T-cell (primary cell): ENCODE measurements around the gene ESPN. TPM values are rescaled to one million over a fixed set of nuclear protein-coding genes. Genes with fewer than 3 reads are reported as not detected.
A peak's percentile ranks its signal among the peaks of the same experiment; 100 is the strongest.

Source experiments
- ATAC-seq, 4 experiments: fragments of 200-7000 bp in 3 of 4; fragments of 150-1000 bp in 1 of 4; cut with Tn5 transposase; replicated peaks in 1 of 4; 1 replicate in 3 of 4; 2 replicates in 1 of 4; pipeline ENCODE4 v1.10.0; 2021; ENCODE audit warnings: moderate library complexity in 3 of 4, mild to moderate bottlenecking in 2 of 4, moderate number of reproducible peaks in 1 of 4
- CTCF ChIA-PET, 2 donors: fragments of 300-600 bp; sonication (Branson Sonifier 250); formaldehyde crosslinking; loops; one replicate each; lab custom pipeline; 2022; ENCODE audit warnings: antibody characterized with exemption in 2 of 2; lab: Charles Lee
- POLR2A ChIA-PET, 2 donors: fragments of 300-600 bp; sonication (Branson Sonifier 250); formaldehyde crosslinking; loops; one replicate each; lab custom pipeline; 2022; ENCODE audit warnings: antibody characterized with exemption in 2 of 2; lab: Charles Lee
- DNase-seq, 35 experiments: peaks; one replicate each; pipeline versions ENCODE4 v3.0.0 to v3.0.0-alpha.2; 2013 to 2023
- H3K27ac ChIP-seq: one replicate; pipeline ENCODE4 v1.5.1; 2013; ENCODE audit warnings: low read length
- H3K27me3 ChIP-seq, 2 experiments: replicated peaks in 1 of 2; 1 replicate in 1 of 2; 2 replicates in 1 of 2; pipeline versions ENCODE4 v1.6.1 to v1.7.0; 2013; ENCODE audit warnings: low read length in 1 of 2, mixed read lengths in 1 of 2; ENCODE audit not compliant: control insufficient read depth in 2 of 2, insufficient read depth in 2 of 2; ENCODE audit errors: extremely low read depth in 1 of 2
- H3K36me3 ChIP-seq, 2 donors: 1 replicate in 1 of 2; 2 replicates in 1 of 2; pipeline versions ENCODE4 v1.6.1 to v1.7.0; 2013; ENCODE audit warnings: low read length in 1 of 2; ENCODE audit not compliant: control insufficient read depth in 2 of 2, insufficient read depth in 1 of 2; ENCODE audit errors: extremely low read depth in 1 of 2
- H3K4me1 ChIP-seq, 2 experiments: 1 replicate in 1 of 2; 2 replicates in 1 of 2; pipeline versions ENCODE4 v1.6.1 to v1.7.0; 2013; ENCODE audit warnings: low read length in 2 of 2, mixed read lengths in 1 of 2; ENCODE audit not compliant: insufficient read depth in 2 of 2, control insufficient read depth in 1 of 2; ENCODE audit errors: extremely low read depth in 1 of 2
- H3K4me3 ChIP-seq, 2 donors: 1 replicate in 1 of 2; 2 replicates in 1 of 2; pipeline versions ENCODE4 v1.5.1 to v1.7.0; 2013; ENCODE audit warnings: mild to moderate bottlenecking in 2 of 2, low read length in 1 of 2, moderate library complexity in 1 of 2; ENCODE audit not compliant: control insufficient read depth in 1 of 2; ENCODE audit errors: extremely low read depth in 1 of 2
- H3K9me3 ChIP-seq: 2 replicates; pipeline ENCODE4 v1.7.0; 2013
- H3K27ac Mint-ChIP-seq, 2 donors: one replicate each; pipeline ENCODE4 v1.8.0; 2020 to 2021; ENCODE audit warnings: mild to moderate bottlenecking in 2 of 2, mixed read lengths in 2 of 2
- H3K27me3 Mint-ChIP-seq, 2 donors: one replicate each; pipeline ENCODE4 v1.8.0; 2021 to 2022; ENCODE audit warnings: mixed read lengths in 2 of 2
- H3K36me3 Mint-ChIP-seq: one replicate; pipeline ENCODE4 v1.8.0; 2021; ENCODE audit warnings: mixed read lengths
- H3K4me1 Mint-ChIP-seq, 3 donors: one replicate each; pipeline ENCODE4 v1.8.0; 2020 to 2022; ENCODE audit warnings: mixed read lengths in 3 of 3, mild to moderate bottlenecking in 1 of 3
- H3K4me3 Mint-ChIP-seq, 3 donors: one replicate each; pipeline ENCODE4 v1.8.0; 2020 to 2022; ENCODE audit warnings: mild to moderate bottlenecking in 3 of 3, mixed read lengths in 3 of 3, moderate library complexity in 3 of 3
- H3K9me3 Mint-ChIP-seq, 3 donors: one replicate each; pipeline ENCODE4 v1.8.0; 2020 to 2022; ENCODE audit warnings: mixed read lengths in 3 of 3
- WGBS: methylation state at CpG from one replicate; pipeline ENCODE4 v1.1.5; 2013; ENCODE audit warnings: missing lambda C conversion rate; ENCODE audit not compliant: insufficient coverage; 5-methylcytosine and 5-hydroxymethylcytosine counted together
- total RNA-seq, 35 experiments: library from RNA in 6 of 35; stranded (reverse) in 6 of 35; fragments of 120-200 nt in 1 of 35; gene quantifications; one replicate each; pipeline versions ENCODE4 v1.2.1 to v1.2.4 and lab custom pipeline; 2013 to 2026

ESPN gene
- total RNA-seq, 5 donors from 2014 or later (not counting 1 experiment from before 2014, with no cell fraction given) = 2.1 to 9.2 (median 6.2) TPM

- H3K9me3 Mint-ChIP-seq = no peaks in the 10 kb centered on the region
- no peak overlapping the region for H3K27ac ChIP-seq
Observed at GRCh38 chr1:6467224-6467623, 42.6 kb downstream of the ESPN start.

DNA sequence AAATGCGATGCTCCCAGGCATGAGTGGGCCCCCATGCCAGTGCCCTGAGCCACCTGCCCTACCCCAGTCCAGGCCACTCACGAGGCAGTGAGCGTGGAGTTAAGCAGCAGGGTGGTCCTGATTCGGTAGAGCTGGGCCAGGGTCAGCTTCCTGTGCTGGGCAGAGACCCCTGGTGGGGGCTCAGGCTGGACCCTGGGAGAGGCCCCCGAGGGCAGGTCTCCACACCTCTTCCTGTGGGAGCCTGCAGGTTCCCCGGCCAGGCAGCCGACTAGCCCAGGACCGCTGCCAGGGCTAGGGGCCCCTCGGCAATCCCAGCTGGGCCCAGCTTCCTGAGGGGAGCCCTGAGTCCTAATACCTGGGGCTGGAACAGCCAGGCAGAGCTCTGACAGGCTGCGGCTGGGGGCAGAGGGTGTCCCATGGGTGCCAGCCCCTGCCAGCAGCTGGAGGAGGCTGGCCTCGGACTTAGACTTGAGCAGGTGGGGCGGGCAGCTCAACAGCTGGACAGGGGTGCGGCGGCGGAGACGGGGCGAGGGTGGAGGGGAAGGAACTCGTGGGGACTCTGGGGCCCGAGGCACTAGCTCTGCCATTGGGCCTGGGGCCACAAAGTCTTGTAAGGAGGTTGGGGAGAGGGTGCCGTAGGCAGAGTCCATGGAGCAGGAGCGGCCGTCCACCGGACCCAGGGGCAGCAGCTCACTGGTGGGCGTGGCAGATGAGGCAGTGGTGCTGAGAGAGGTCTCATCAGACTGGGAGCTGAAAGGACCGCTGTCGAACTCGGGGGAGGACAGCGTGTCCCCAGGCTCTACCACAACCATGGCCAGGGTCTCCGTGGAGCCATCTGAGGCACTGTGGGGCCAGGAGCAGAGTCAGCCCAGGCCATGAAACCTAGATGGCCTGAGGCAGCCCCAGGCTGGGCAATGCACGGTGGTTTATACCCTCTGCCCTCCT, 43.4 kb downstream of the ESPN start:
- ATAC-seq = no peak
- Mint-ChIP-seq H3K4me3 (peak overlapping the region in 2 of 3 donors; percentile 13 to 92), H3K4me1 (peaks cover 15 to 25% (median 17%) of the 10 kb centered on the region in 3 donors), H3K36me3 (peaks cover 13% of the 10 kb centered on the region), H3K27ac (peak overlapping the region; percentile 24 to 64), H3K9me3 (no peaks in the 10 kb centered on the region), H3K27me3 (no peaks in the 10 kb centered on the region)
- Histone ChIP-seq H3K4me3 (no peak overlapping the region), H3K27me3 (peaks cover 0 to 8% of the 10 kb centered on the region in 2 experiments), H3K4me1 (peaks cover 11 to 43% of the 10 kb centered on the region in 2 experiments), H3K36me3 (peaks cover under 1 to 8% of the 10 kb centered on the region in 2 donors), H3K27ac (no peak overlapping the region), H3K9me3 (no peaks in the 10 kb centered on the region)
- POLR2A ChIA-PET = interaction anchor here in 1 of 2 donors (0.7 kb wide), 1 partner anchor 78 kb away, joined by 3 read pairs; no protein-coding TSS in a partner anchor
- DNase-seq = no peak
- 95% methylated on average over 26 of the region's 30 CpGs for WGBS
- CTCF ChIA-PET = no interaction called here

More at GRCh38 chr1:6467224-6467623, 42.6 kb downstream of the ESPN start:
- Histone ChIP-seq H3K4me3 (no peak overlapping the region), H3K4me1 (peaks cover 17 to 50% of the 10 kb centered on the region in 2 experiments), H3K36me3 (peaks cover 8 to 16% of the 10 kb centered on the region in 2 donors), H3K9me3 (no peaks in the 10 kb centered on the region), H3K27me3 (peaks cover 0 to 8% of the 10 kb centered on the region in 2 experiments)
- Mint-ChIP-seq H3K27me3 (no peaks in the 10 kb centered on the region), H3K27ac (peak overlapping the region; percentile 85), H3K4me1 (peaks cover 23 to 33% (median 25%) of the 10 kb centered on the region in 3 donors), H3K4me3 (peak overlapping the region in 2 of 3 donors; percentile 21 to 92), H3K36me3 (peaks cover 19% of the 10 kb centered on the region)
- ChIA-PET POLR2A (no interaction called here), CTCF (interaction anchor here (1.0 kb wide), 2 partner anchors 13 to 102 kb away, joined by 3 read pairs; no protein-coding TSS in a partner anchor)
- WGBS = 97% methylated on average over 9 of the region's 12 CpGs
- ATAC-seq = no peak
- DNase-seq = no peak

- Histone ChIP-seq H3K4me1 (peaks cover 8 to 35% of the 10 kb centered on the region in 2 experiments), H3K36me3 (peaks cover 0 to 5% of the 10 kb centered on the region in 2 donors), H3K27ac (no peak overlapping the region), H3K27me3 (peaks cover 0 to 8% of the 10 kb centered on the region in 2 experiments), H3K9me3 (no peaks in the 10 kb centered on the region), H3K4me3 (no peak overlapping the region)
- DNase-seq (no peak), ATAC-seq (no peak)
- Mint-ChIP-seq H3K4me1 (peaks cover 10 to 20% (median 12%) of the 10 kb centered on the region in 3 donors), H3K27me3 (no peaks in the 10 kb centered on the region), H3K27ac (no peak overlapping the region), H3K36me3 (peaks cover 9% of the 10 kb centered on the region), H3K4me3 (no peak overlapping the region), H3K9me3 (no peaks in the 10 kb centered on the region)
- POLR2A ChIA-PET = no interaction called here
- 96% methylated on average over 5 of the region's 13 CpGs for WGBS
- CTCF ChIA-PET = interaction anchor here in 1 of 2 donors (0.6 kb wide), 1 partner anchor 288 kb away, joined by 3 read pairs; no protein-coding TSS in a partner anchor
Observed at GRCh38 chr1:6468729-6469461, 44.3 kb downstream of the ESPN start.

DNA sequence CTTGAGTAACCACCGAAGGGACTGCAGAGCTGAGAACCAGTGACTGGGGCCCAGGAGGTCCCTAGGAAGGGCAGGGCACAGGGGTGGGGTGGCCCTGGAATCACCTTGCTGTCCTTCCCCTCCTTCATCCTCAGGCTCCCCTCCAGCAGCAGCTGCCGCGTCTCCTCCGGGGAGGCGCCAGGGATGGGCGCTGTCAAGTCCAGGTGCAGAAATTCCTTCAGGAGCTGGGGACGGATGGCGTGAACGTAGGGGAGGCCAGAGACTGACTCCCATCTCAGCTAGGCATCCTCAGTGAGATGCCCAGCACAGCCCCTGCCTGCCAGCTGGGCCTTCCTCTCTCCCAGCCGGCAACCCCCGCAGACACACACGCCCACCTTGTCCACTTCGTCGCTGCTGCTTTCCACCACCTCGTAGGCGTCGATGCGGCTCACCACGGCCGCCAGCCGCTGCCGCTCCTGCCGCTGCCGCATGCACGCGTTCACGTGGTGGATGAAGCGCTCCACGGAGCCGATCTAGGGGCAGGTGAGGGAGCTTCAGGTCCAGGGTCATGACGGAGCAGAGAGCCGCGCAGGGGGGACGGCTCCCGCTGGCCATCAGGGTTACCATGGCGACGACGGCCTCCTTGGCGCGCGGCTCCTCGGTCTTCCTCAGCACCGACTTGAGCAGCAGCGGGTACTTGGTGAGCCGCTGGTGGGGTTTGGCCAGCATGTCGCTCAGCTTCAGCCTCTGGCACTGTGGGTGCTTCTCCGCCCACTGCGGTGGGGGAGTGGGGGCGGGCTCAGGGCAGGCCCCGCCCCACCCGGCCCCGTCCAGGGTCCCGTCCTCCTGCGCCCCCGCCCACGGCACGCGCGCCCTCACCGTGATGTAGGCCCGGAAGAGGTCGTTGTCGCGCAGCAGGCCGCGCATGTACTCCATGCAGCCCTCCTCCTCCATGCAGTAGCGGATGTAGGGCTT, 45.8 kb downstream of the ESPN start:
- DNase-seq = no peak
- Histone ChIP-seq H3K36me3 (no peaks in the 10 kb centered on the region), H3K27ac (no peak overlapping the region), H3K4me1 (peaks cover 2 to 23% of the 10 kb centered on the region in 2 experiments), H3K4me3 (no peak overlapping the region), H3K27me3 (peaks cover 0 to 11% of the 10 kb centered on the region in 2 experiments), H3K9me3 (no peaks in the 10 kb centered on the region)
- POLR2A ChIA-PET = interaction anchor here (1.1 to 1.3 kb wide), 2 partner anchors 10 kb away, joined by 3 read pairs; no protein-coding TSS in a partner anchor
- Mint-ChIP-seq H3K4me1 (peaks cover 2 to 13% (median 5%) of the 10 kb centered on the region in 3 donors), H3K27me3 (no peaks in the 10 kb centered on the region), H3K27ac (no peak overlapping the region), H3K4me3 (no peak overlapping the region), H3K36me3 (no peaks in the 10 kb centered on the region), H3K9me3 (no peaks in the 10 kb centered on the region)
- CTCF ChIA-PET = no interaction called here
- 95% methylated on average over 51 of the region's 67 CpGs for WGBS
- no peak for ATAC-seq

- no peak overlapping the region for H3K27ac Mint-ChIP-seq
- H3K27me3 Mint-ChIP-seq = no peaks in the 10 kb centered on the region
- peaks cover 6 to 16% (median 7%) of the 10 kb centered on the region in 3 donors for H3K4me1 Mint-ChIP-seq
- CTCF ChIA-PET = interaction anchor here in 1 of 2 donors (0.6 kb wide), 1 partner anchor 48 kb away, joined by 4 read pairs; no protein-coding TSS in a partner anchor
- Histone ChIP-seq H3K36me3 (no peaks in the 10 kb centered on the region), H3K27me3 (peaks cover 0 to 13% of the 10 kb centered on the region in 2 experiments), H3K4me3 (no peak overlapping the region), H3K9me3 (no peaks in the 10 kb centered on the region), H3K27ac (no peak overlapping the region), H3K4me1 (peaks cover under 1 to 22% of the 10 kb centered on the region in 2 experiments)
- WGBS = 92% methylated on average over 51 of the region's 67 CpGs
- ATAC-seq (peak in 2 of 4 experiments; percentile 37 to 45), DNase-seq (no peak)
- H3K4me3 Mint-ChIP-seq = no peak overlapping the region
- POLR2A ChIA-PET = interaction anchor here in 1 of 2 donors (1.3 kb wide), 1 partner anchor 11 kb away, joined by 3 read pairs; no protein-coding TSS in a partner anchor
- H3K9me3 Mint-ChIP-seq = no peaks in the 10 kb centered on the region
- H3K36me3 Mint-ChIP-seq = no peaks in the 10 kb centered on the region
Observed at GRCh38 chr1:6471086-6471969, 46.8 kb downstream of the ESPN start.
